ENCODE results near the gene POLR3GL. TPM values are rescaled to one million over a fixed set of nuclear protein-coding genes. Genes with fewer than 3 reads are reported as not detected.
"Not testable (repeated sequence)": the region's sequence is repeated elsewhere in the genome, so short reads cannot be mapped to it uniquely, and the experiment has no call there.

POLR3GL gene
- total RNA-seq, 1 donor from 2014 or later: 14.2 TPM

DNA sequence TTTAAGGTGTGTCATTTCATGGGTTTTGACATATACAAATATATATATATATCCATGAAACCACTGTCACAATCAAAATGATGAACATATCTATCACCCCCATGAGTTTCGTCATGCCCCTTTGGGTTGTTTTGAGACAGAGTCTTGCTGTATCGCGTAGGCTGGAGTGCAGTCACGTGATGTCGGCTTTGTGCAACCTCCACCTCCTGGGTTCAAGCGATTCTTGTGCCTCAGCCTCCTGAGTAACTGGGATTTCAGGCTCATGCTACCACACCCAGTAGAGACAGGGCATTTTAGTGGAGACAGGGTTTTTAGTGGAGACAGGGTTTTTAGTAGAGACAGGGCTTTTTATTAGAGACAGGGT, 49.1 kb downstream of the POLR3GL start:
- ATAC-seq: no peak
- DNase-seq (ENCODE audit: low spot score): peak; percentile 35

DNA sequence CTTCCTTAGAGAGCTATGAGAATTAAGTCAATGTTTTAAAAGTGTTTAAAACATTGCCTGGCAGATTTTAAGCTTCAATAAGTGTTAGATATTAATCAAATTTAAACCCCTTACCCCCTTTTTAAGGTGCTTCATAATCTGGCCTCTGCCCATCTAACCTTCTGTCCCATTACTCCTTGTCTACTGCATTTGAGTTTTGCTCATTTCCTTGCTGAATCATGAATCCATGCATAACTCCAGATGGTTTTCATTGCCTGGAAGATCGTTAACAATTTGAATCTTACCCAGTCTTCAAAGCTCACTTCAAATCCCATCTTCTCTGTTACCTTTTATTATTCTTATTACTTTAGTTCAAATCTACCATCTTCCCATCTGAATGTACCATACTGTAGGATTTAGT, 52.4 kb downstream of the POLR3GL start:
- DNase-seq (ENCODE audit: low spot score): no peak
- ATAC-seq: no peak

DNA sequence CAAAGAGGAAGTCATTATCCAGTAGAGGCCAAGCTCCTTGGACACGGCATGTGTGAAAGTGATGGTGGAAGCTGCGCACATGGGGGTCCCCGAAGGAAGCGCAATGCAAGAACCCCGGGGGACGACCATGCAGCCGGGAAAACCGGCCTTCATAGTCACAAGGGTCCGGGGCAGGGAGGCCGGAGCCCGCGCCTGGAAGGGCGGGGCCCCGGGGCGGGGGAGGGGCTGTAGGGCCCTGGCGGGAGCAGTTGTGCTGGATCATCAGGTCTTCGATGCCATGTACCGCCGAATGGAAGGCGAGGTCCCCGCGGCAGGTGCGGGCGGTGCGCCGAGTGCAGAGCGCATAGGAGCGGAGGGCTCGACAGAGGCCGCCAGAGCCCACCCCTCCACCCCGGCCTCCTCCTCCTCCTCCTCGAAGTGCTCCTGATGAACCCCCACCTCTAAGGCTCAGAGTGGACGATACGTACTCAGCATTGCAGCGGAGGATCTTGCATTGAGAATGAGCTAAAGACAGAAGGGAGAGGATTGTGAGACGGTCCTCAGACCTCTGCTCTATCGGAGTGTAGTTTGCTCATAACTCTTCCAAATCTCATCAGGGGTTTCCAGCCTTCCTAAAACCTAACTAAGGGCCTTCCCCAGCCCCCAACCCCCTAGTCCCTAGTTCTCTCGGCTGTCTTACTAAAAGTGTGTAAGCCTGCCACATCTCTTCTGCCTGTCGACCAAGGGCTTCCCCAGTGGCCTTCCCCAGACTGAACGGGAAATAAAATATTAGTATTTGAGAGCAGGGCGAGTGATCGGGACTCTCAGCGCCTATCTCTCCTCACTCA, 55.0 kb downstream of the POLR3GL start:
- DNase-seq (ENCODE audit: low spot score): peak; percentile 78
- peak; percentile 63 for ATAC-seq

DNA sequence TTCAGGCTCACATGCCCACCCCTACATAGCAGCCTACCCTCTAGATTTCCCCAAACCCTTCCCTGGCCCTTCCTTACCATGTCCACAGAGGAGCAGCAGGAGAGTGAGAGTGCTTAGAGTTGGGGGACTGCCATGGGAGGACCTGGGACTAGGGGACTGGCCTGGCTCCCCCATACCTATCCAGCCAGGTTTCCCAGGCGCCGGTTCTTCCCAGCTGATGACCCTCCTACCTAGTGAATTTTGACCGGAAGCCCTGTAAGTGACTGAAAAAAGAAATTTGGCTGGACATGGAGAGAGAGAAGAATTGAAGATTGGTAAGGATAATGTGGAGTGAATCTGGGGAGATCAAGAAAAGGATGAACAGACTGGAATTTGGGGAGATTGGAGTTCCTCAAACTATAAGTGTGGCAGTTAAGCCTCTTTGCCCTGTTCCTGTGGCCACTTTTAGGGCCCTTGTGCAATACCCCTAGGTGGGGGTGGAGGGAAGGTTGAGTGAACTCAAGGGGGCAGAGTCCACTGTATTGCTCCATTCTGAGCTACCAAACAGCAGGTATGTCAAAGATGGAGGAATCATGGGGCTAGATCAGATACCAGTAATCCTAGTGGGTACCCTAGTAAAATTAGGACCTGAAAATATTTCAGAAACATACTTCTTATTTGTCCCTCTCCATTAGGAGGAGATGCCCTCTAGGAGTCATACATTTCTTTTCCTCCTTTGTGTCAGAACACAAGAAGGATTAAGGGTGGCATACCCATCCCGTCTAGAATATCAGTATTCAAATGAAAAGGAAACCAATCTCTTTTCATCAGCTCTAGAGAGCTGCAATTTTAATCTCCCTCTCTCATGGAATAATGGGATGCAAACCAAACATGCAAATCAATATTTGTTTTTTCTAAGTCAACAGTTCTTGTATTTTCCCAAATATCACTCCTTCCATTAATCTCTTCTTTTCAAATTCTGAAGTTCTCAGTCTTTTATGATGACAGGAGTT, 55.9 kb downstream of the POLR3GL start:
- DNase-seq (ENCODE audit: low spot score) (peak; percentile 90), ATAC-seq (peak; percentile 70)

DNA sequence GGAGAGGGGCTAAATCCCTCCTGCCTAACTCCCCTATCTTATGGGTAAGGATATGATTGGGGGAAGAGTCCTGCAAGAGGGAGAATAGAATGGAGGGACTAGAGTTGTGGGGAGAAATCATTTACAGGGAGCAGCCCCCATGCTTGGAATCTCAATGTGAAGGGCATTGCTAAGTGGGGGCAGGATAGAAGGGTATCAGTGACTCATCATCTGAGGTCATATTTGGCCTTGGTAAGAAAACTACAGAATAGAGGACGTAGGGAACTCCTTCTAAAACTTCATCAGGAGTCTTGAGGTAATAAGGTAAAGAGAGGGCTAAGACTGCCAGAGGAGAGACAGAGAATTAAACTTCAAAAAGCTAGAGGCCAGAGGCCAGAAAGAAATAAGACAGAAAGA, 56.6 kb downstream of the POLR3GL start:
- ATAC-seq: peak; percentile 2

GRCh38 chr1:146021622-146022402, 57.3 kb downstream of the POLR3GL start, which contains the start of gene HJV:
TSS of gene HJV (minus strand) at chr1:146021735. CDS start at chr1:146020231, 1,504 bp downstream.
- DNase-seq (ENCODE audit: low spot score) (peak; percentile 85), ATAC-seq (peak; percentile 78)

More for the DNA sequence above, 56.6 kb downstream of the POLR3GL start:
- no peak for DNase-seq (ENCODE audit: low spot score)

GRCh38 chr1:146022403-146023127, 58.1 kb downstream of the POLR3GL start:
- ATAC-seq (no peak), DNase-seq (ENCODE audit: low spot score) (no peak)

GRCh38 chr1:146025787-146026495, 61.5 kb downstream of the POLR3GL start:
- not testable (repeated sequence) for ATAC-seq

DNA sequence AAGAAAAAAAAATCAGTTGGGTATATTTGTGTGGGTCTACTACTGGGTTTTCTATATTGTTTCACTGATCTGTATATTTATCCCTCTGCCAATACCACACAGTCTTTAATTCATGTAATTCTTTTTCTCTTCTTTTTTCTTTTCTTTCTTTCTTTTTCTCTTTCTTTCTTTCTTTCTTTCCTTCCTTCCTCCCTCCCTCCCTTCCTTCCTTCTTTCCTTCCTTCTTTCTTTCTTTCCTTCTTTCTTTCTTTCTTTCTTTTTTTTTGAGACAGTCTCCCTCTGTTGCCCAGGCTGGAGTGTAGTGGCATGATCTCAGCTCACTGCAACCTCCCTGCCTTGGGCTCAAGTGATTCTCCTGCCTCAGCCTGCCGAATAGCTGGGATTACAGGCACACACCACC, 62.2 kb downstream of the POLR3GL start:
- ATAC-seq; DNase-seq (ENCODE audit: low spot score): not testable (repeated sequence)

More at GRCh38 chr1:146025787-146026495, 61.5 kb downstream of the POLR3GL start:
- not testable (repeated sequence) for DNase-seq (ENCODE audit: low spot score)

Other genes starting within 250 kb of the POLR3GL start
- not detected for gene CD160, start 245.2 kb upstream of the POLR3GL start, total RNA-seq
- gene RNF115, start 140.6 kb upstream of the POLR3GL start, total RNA-seq: 4.9 TPM
- 7.4 TPM for gene POLR3C, start 140.5 kb upstream of the POLR3GL start, total RNA-seq
- 0.63 TPM for gene NUDT17, start 119.1 kb upstream of the POLR3GL start, total RNA-seq
- gene PIAS3, start 105.6 kb upstream of the POLR3GL start, total RNA-seq: 6.2 TPM
- gene ANKRD35, start 78.8 kb upstream of the POLR3GL start, total RNA-seq: 2.4 TPM
- 1.5 TPM for gene ITGA10, start 54.6 kb upstream of the POLR3GL start, total RNA-seq
- 16.1 TPM for gene PEX11B, start 46.0 kb upstream of the POLR3GL start, total RNA-seq
- gene RBM8A, start 37.2 kb upstream of the POLR3GL start, total RNA-seq: 45.0 TPM
- 11.4 TPM for gene LIX1L, start 6.7 kb upstream of the POLR3GL start, total RNA-seq
- gene ANKRD34A, start 115 bp upstream of the POLR3GL start, total RNA-seq: 0.65 TPM
- 66.5 TPM for gene TXNIP, start 31.9 kb downstream of the POLR3GL start, total RNA-seq
- 110 TPM for gene HJV, start 57.0 kb downstream of the POLR3GL start, total RNA-seq
- 1.4 TPM for gene NBPF10, start 180.1 kb downstream of the POLR3GL start, total RNA-seq

All from left lobe of liver (tissue), 2 donors.